GM12892 (cell line): ENCODE results near the gene CAMTA1.

ENCODE experiments used
- POLR2A ChIP-seq: IDR thresholded peaks from 2 replicates; pipeline ENCODE4 v1.6.1; 2011; ENCODE audit warnings: low read depth, low read length, control low read depth
- POLR2AphosphoS5 ChIP-seq: IDR thresholded peaks from 2 replicates; pipeline ENCODE4 v1.6.1; 2011; ENCODE audit warnings: low read depth, low read length, control low read depth
- TAF1 ChIP-seq: IDR thresholded peaks from 2 replicates; pipeline ENCODE4 v1.6.1; 2011; ENCODE audit warnings: low read depth, mild to moderate bottlenecking, control low read depth, low read length, borderline replicate concordance

GRCh38 chr1:7789828-7790227, 1004.6 kb downstream of the CAMTA1 start:
- TF ChIP-seq POLR2A (no peak), TAF1 (no peak), POLR2AphosphoS5 (no peak)
